ENCODE measurements around the gene VIPR2.

The VIPR2 gene

DNA sequence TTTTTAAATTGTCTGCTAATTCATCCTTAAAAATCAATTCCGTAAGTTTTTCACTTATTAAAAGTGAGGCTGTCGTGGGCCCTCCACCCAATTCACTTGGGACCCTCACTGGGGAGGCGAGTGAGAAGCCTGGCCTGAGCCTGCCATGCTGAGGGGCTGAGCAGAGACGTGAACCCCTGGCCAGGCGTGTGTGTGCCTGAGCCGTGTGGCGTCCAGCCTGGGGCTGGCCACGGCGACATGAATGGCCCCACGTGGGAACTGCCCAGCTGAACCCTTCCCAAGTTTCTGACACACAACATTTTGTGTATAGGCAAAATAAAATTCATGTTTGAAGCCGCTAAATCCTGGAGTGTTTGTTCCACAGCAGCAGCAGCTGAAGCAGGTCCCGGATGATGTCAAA lies 13.0 kb upstream of the VIPR2 start:
- H3K4me3 ChIP-seq (ENCODE audit: low read length) = no peak overlapping the region
- no peak for DNase-seq (ENCODE audit: low read depth)
- TF ChIP-seq, protein P1, sequence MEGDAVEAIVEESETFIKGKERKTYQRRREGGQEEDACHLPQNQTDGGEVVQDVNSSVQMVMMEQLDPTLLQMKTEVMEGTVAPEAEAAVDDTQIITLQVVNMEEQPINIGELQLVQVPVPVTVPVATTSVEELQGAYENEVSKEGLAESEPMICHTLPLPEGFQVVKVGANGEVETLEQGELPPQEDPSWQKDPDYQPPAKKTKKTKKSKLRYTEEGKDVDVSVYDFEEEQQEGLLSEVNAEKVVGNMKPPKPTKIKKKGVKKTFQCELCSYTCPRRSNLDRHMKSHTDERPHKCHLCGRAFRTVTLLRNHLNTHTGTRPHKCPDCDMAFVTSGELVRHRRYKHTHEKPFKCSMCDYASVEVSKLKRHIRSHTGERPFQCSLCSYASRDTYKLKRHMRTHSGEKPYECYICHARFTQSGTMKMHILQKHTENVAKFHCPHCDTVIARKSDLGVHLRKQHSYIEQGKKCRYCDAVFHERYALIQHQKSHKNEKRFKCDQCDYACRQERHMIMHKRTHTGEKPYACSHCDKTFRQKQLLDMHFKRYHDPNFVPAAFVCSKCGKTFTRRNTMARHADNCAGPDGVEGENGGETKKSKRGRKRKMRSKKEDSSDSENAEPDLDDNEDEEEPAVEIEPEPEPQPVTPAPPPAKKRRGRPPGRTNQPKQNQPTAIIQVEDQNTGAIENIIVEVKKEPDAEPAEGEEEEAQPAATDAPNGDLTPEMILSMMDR (conservative IDR thresholded peaks at IDR 0.05; ENCODE audit: low read length) = no peak

DNA sequence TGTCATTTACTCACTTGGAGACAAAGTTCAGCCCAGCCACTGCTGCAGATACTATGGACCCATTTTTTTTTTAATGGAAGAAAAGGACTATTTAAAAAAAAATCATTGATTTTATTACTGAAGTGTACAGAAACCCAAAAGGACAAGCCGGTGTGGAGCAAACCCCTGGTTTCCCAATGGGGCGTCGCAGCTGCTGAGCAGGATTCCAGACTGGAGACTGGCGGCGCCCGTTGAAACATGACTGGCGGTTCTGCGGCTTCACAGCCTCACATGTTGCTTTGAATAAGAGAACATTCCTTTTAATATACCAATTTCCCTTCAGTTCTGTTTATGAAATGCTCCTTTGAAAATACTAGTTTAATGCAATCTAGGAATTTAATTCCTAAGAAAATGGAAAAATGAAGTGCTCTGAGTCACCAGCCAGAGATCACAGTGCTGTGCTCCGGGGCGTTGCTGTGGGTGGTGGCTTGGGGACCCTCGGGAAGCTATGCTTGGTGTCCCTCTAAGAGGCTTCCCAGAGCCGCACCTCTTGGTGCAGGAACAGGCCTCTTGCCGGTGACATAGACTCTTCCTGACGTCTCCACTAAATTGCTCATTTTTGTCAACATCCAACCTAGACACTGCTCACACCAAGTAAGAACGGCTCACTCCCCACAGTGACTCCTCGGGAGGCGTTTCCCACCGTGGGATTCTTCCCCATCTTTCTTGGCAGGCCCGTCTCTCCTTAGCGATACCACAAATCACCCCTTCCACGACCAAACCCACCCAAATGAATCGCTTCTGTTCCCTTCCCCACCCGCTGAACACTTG lies 12.0 kb upstream of the VIPR2 start:
- TF ChIP-seq, protein P1 (conservative IDR thresholded peaks at IDR 0.05; ENCODE audit: low read length) = no peak
- DNase-seq (ENCODE audit: low read depth) = no peak
- H3K4me3 ChIP-seq (ENCODE audit: low read length) = no peak overlapping the region

DNA sequence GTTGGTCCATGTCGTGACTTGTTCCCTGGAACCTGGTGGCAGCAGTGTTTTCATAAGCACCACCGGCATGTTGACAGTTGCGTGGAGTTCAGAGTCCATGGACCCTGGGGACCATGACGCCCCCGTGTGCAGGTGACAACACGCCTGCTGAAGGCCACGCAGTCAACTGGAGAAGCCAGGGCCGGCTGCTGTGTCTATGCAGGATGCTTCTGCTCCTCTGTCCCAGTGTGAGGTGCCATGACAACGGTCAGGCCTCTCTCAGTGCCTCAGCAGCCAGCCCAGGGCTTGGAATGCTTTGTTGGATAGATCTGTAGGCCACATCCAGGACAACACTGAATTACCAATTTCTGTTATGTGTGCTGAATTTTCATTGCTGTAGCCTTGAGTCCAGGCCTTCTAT lies 10.7 kb upstream of the VIPR2 start:
- H3K4me3 ChIP-seq (ENCODE audit: low read length) = no peak overlapping the region
- TF ChIP-seq, protein P1 (conservative IDR thresholded peaks at IDR 0.05; ENCODE audit: low read length) = no peak
- DNase-seq (ENCODE audit: low read depth) = no peak

DNA sequence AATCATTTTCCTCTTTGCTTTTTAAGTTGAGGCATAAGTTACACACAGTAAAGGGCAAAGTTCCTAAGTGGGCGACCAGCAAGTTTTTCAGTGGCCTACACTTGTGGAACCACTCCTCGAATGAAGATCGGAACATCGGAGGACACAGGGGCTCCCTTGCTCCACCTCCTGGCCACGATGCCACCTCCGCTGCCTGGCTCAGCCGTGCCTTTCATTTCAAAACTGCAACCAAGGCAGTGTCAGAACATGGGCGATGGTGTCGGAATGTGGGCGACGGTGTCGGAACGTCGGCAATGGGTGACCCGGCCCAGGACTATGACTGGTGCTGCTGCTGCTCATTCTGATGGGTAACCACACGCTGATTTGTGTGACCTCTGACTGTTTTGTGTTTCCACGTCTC lies 9.6 kb upstream of the VIPR2 start:
- TF ChIP-seq, protein P1 (conservative IDR thresholded peaks at IDR 0.05; ENCODE audit: low read length) = no peak
- DNase-seq (ENCODE audit: low read depth) = no peak
- no peak overlapping the region for H3K4me3 ChIP-seq (ENCODE audit: low read length)

DNA sequence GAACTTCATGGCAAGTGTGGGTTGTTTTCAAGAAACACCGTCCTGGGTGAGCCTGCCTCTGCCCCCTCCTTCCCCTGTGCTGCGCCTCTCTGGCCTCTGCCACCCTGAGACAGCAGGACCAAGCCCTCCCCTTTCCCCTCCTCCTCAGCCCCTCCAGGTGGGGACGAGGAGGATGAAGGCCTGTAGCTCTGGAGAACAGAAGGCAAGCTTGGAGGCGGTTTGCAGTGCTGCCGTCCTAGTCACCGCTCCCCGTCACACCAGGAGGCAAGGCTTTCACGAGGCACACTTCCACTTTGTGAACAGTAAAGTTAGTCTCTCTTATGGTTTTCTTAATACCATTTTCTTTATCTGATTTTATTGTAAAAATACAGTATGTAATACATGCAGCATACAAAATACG lies 8.8 kb upstream of the VIPR2 start:
- TF ChIP-seq, protein P1 (conservative IDR thresholded peaks at IDR 0.05; ENCODE audit: low read length) = no peak
- no peak overlapping the region for H3K4me3 ChIP-seq (ENCODE audit: low read length)
- DNase-seq (ENCODE audit: low read depth) = no peak

DNA sequence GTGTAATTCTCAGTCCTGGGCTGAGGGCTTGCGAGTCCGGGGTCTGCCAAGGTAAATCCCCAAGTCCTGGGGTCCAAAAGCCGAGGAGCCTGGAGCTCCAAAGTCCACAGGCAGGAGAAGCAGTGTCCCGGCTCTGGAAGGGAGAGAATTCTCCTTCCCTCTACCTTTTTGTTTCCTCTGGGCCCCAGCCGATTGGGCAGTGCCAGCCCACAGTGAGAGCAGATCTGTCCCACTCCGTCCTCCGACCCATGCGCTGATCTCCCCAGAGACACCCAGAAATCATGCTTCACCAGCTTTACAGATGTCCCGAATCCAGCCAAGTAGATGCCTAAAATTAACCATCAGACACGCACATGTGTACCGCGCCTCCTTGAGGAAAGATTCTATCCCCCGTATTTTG lies 8.1 kb upstream of the VIPR2 start:
- no peak overlapping the region for H3K4me3 ChIP-seq (ENCODE audit: low read length)
- TF ChIP-seq, protein P1 (conservative IDR thresholded peaks at IDR 0.05; ENCODE audit: low read length) = no peak
- no peak for DNase-seq (ENCODE audit: low read depth)

DNA sequence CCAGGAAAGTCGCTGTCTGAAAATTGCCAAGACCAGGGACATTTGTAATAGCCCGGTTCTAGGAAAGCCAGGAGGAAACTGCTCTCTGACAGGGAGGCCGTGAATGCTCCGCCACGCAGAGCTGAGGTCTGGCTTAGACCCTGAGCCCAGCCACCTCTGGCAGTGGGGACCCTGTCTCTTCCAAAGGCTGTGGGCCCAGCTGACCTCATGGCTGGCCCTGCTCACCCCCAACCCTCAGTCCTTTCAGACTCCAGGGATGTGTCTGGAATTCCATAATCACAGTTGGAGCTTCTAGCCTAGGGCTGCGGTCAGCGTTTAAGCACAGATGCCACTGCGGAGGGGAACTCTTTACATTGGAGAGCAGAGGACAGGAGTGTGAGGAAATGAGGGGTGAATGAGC lies 6.6 kb upstream of the VIPR2 start:
- TF ChIP-seq, protein P1 (conservative IDR thresholded peaks at IDR 0.05; ENCODE audit: low read length) = no peak
- H3K4me3 ChIP-seq (ENCODE audit: low read length) = no peak overlapping the region
- no peak for DNase-seq (ENCODE audit: low read depth)

Data from AG10803 (cell line).